Measurements from ENCODE around the gene SAMD11.
"Not testable (repeated sequence)": the region's sequence is repeated elsewhere in the genome, so short reads cannot be mapped to it uniquely, and the experiment has no call there.

SAMD11 gene

GRCh38 chr1:945688-946556 is 22.2 kb downstream of the SAMD11 start:
- DNase-seq, result no peak

- not testable (repeated sequence) for DNase-seq
These were observed 23.1 kb downstream of the SAMD11 start for GRCh38 chr1:946811-947210.

- DNase-seq, result no peak
These were observed 24.2 kb downstream of the SAMD11 start for GRCh38 chr1:947958-948357.

GRCh38 chr1:950268-950667 is 26.5 kb downstream of the SAMD11 start:
- DNase-seq, result no peak

GRCh38 chr1:950881-951280 is 27.2 kb downstream of the SAMD11 start:
- DNase-seq, result no peak

- DNase-seq, result no peak
These were observed 27.6 kb downstream of the SAMD11 start for GRCh38 chr1:951364-951763.

GRCh38 chr1:952201-952600 is 28.5 kb downstream of the SAMD11 start:
- no peak for DNase-seq

- no peak for DNase-seq
These were observed 28.9 kb downstream of the SAMD11 start for GRCh38 chr1:952603-953002.

- DNase-seq, result no peak
These were observed 30.0 kb downstream of the SAMD11 start for GRCh38 chr1:953524-954320.

GRCh38 chr1:954927-955326 is 31.2 kb downstream of the SAMD11 start:
- no peak for DNase-seq

- no peak for DNase-seq
These were observed 31.8 kb downstream of the SAMD11 start for GRCh38 chr1:955474-955873.

- no peak for DNase-seq
These were observed 32.9 kb downstream of the SAMD11 start for GRCh38 chr1:956636-957035.

GRCh38 chr1:958823-959730 is 35.4 kb downstream of the SAMD11 start, which contains the start of gene NOC2L:
Gene NOC2L, minus strand, starts transcription at chr1:959256. Its CDS starts 16 bp downstream, at chr1:959240.
- DNase-seq, result no peak

GRCh38 chr1:959731-960362 is 36.1 kb downstream of the SAMD11 start:
- no peak for DNase-seq

- no peak for DNase-seq
These were observed 36.8 kb downstream of the SAMD11 start, which contains the start of gene KLHL17 for GRCh38 chr1:960363-961131. Gene KLHL17, plus strand, starts transcription at chr1:960584. Its CDS starts 110 bp downstream, at chr1:960694.

GRCh38 chr1:961132-961669 is 37.5 kb downstream of the SAMD11 start:
- DNase-seq, result no peak

- DNase-seq, result no peak
These were observed 38.9 kb downstream of the SAMD11 start for GRCh38 chr1:962381-963300.

GRCh38 chr1:963301-963651 is 39.6 kb downstream of the SAMD11 start:
- no peak for DNase-seq

- DNase-seq, result no peak
These were observed 40.2 kb downstream of the SAMD11 start for GRCh38 chr1:963746-964525.

Data from NCI-H2107 (cell line).